Measurements from ENCODE around the gene ECSCR.
"Not testable (repeated sequence)": the region's sequence is repeated elsewhere in the genome, so short reads cannot be mapped to it uniquely, and the experiment has no call there.

Gene ECSCR

DNA sequence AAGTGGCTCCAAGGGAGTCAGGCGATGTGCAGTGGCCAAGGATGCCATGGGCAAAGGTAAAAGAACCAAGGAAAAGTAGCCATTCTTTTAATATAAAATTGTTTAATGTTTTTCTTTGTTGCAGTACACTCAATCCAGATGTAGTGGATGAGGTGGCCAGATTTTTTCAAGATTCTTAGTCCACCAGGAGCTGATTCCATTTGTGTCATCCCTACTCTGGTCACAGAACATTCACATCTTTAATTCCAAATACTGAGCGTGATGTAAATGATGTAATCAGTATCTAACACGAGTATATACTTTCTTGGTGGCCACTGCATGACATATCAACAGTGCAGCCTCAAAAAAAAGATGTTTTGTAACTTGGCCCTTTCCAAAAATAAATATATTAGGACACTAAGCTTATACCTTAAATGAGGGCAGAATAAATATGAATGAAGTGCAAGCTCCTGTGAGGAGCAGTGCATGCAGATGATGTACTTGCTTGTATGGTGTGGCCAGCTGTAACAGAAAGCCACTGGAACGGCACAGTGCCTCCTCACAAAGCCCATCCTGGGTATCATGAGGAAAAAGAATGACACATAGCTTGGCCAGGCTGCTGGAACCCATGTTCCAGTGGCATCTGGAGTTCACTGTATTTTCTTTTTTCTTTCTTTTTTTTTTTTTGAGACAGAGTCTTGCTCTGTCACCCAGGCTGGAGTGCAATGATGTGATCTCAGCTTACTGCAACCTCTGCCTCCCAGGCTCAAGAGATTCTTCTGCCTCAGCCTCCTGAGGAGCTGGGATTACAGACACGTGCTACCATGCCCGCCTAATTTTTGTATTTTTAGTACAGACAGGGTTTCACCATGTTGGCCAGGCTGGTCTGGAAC lies 52.2 kb downstream of the ECSCR start:
- no peak for DNase-seq

DNA sequence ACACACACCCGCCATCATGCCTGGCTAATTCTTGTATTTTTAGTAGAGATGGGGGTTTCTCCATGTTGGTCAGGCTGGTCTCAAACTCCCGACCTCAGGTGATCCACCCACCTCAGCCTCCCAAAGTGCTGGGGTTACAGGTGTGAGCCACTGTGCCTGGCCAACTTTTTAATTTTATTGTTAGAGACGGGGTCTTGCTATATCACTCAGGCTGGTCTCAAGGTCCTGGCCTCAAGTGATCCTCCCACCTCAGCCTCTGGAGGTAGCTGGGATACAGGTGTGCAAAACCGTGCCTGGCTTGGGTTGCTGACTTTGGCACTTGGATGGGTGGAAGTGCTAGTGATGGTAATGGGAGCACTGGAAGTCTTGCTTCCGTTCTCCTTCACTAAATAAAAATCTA lies 53.4 kb downstream of the ECSCR start:
- DNase-seq = not testable (repeated sequence)

DNA sequence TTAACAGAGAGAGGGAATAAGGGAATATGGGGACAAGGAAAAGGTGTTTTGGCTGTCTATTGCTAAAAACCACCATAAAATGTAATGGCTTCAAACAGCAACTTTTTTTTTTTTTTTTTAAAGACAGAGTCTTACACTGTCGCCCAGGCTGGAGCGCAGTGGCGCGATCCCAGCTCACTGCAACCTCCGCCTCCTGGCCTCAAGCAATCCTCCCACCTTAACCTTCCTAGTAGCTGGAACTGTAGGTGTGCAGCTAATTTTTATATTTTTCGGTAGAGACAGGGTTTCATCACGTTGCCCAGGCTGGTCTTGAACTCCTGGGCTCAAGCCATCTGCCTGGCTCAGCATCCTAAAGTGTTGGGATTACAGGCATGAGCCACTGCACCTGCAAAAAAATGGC lies 54.4 kb downstream of the ECSCR start:
- DNase-seq = no peak

DNA sequence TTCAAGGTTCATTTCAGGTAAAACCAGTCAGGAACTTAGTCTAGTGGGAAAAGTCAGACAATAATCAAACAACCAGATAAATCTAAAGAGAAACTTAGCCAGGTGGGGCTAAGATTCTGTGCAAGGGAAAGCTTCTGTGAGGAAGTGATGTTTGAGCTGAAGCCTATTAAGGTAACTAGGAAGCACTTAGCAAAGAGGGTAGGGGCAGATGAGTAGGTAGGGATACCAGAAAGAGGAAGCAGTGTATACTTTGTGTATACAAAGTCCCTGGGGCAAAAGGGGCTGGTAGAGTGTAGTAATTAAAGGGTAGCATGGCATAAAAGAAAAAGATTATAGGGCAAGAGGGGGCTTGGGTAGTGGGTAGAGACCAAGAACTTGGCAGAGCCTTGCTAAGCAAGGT lies 55.0 kb downstream of the ECSCR start:
- no peak for DNase-seq

DNA sequence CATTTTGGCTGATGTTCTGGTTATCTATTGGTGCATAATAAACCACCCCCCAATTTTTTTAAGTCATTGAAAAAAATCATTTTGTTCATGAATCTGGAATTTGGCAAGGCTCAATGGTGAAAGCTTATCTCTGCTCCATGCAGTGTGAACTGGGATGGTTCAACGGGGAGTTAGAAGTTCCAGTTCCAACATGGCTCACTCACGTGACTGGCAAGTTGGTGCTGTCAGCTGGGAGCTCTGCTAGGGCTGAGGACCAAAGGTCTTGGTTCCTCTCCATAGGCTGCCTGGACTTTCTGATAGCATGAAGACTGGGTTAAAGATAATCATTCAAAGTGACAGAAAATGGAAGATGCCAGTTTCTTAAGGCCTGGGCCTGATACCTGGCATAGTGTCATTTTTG lies 55.6 kb downstream of the ECSCR start:
- no peak for DNase-seq

DNA sequence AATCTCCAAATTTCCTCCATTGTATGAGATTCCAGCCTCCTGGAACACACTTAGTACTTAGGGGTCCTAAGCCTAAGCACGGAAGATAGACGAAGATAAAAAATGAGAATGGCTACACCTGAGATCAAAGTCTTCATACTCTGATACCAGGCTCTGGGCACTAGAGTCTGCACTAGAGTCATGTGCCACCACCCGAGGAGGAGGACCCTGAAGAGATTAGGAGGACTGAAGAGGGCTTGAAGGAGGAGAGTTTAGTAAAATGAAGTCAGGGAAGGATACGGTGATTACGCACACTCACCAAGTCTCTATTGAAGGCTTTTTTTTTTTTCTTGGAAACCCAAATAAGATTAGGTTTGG lies 58.1 kb downstream of the ECSCR start:
- no peak for DNase-seq

DNA sequence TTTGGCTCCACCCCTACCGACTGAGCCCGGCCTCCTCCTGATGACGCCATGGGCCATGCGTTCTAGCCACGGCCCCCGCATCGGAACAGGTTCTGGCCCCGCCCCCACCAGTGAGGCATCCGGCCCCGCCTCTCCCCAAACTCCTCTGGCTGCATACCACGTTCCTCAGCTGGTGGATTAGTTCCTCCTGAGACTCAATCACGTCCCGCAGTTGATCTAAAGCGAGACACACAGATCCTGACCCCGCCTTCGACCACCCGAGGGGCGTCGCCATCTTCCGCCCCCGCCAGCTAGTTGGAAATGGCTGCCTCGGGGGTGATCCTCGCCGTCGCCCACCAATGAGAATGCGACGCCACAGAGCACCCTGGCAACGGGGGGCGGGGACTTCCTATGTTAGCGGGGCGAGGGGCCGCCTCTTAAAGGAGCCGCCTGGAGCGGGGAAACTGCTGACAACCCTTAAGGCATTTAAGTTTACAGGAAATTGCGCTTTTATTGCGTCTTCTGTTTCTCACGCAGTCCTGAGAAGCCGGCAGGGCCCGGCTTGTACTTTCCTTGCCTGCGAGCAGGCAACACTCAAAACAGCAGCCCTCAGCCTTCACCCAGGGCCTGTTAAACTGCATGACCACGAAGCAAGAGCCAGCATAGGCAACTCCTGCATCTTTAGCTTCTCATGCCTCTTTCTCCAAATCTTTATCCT lies 58.6 kb downstream of the ECSCR start, which contains the start of gene SPATA24:
Gene SPATA24 (minus strand): TSS at position 303 of the 697 bp plus-strand sequence. CDS start 29 bp downstream, at position 274.
- peak; percentile 94 for DNase-seq

DNA sequence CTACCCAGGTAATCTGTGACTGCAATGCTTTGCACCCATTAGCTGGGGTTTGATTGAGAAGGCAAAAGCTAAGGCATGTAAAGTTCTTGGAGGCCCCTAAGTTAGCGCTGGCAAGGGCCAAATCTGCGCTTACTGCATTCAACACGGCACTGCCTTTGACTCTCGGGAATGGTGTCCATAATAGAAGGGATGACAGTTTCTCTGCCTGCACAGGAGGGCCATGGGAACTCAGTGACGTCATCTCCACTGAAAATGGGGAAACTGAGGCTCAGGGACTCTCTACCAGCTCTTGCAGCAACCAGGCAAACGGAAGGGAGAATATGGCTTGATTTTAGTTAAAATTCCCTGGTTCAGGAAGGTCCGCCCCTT lies 59.1 kb downstream of the ECSCR start:
- DNase-seq = no peak

DNA sequence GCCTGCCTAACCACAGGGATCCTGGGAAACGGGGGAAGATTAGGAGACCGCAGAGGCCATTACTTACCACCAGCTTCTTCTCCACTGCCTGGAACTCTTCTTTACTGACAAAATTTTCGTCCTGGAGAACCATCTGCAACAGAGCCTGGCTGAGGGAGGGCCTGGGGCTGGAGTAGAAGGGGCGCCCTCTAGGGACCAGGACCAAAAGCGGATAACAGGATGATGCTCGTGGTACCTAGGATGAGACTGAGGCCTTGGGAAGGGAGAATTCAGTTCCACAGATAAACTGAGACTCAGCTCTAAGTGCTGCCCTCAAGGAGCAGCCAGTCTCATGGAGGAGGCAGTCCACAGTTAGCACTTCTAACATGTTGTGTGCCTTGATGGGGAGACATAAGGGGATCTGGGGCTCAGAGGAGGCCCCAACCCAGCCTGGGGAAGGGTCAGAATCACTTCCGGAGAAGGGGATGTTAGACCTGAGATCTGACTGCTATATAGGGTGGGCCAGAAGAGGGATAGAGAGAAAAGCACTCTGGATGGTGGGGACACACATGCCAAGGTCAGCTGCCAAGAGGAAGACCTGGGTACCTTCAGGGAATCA lies 59.9 kb downstream of the ECSCR start:
- no peak for DNase-seq

DNA sequence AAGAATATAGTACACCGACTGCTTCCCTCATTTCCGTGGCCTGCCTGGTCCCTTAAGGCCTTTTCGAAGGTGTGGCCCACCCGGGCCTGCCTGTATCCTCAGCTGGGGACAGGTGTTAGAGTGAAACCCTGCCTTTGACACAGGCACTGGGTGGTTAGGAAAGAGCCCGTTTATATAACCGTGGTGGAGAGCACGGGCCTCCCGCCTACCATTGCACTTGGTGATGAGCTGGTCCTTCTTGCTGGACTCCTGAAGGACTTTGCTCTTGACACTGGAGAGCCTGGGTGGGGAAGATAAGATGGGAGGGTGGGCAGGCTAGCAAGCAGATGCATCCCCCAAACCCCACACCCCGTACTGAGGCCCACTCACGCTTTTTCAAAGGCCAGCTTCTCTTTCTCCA lies 61.0 kb downstream of the ECSCR start:
- DNase-seq = no peak

DNA sequence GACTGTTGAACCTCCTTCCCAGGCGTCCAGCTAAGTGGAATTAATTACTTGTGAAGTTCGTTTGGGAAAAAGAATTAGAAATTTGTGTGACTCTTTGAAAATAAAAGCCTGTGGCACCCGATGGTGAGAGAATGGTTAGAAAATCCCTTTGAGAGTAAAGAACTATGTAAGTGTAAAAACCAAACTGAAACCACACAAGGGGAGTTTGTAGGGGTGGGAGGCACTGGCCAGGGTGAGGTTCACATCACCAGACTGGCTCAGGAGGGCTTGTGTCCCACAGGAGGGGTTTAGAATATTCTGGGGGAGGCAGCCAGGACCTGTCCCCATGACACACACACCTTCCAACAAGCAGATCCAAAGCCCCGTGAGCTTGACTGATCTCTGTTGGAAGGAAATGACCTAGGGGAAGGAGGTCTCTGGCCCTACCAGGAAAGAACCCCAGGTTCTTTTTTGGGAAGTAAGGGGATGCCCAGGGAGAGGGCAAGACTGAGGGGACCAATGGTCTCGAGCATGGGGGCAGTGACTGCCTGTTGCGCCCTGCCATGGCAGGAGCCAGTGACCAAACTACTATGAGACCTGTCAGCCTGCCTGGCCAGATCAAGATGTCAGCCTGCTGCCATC lies 62.9 kb downstream of the ECSCR start:
- DNase-seq = no peak

Measured in NCI-H226 (cell line).